Measurements from ENCODE around the gene TBX10.
"Not testable (repeated sequence)": the region's sequence is repeated elsewhere in the genome, so short reads cannot be mapped to it uniquely, and the experiment has no call there.

Gene TBX10

DNA sequence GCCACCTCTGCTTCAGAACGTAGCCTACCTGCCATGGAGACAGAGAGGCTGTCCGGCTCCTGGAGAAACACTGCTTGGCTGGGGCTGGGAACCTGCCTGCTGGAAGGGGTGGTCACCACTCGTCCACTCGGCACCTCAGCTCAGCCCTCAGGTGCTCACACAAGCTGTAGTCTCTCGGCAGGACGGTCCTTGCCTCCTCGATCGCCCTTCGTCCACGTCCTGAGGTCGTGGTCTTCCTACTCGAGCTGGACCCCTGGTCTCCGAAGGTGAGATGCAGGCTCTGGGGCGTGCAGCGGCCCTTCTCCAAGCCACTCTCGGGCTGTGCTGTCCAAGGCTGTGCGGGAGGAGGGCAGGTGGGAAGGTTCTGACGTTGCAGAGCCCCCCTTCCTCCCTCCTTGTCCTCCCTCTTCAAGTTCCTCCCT is at the start of gene TBX10:
Gene TBX10 (minus strand): TSS at position 326 of the 422 bp plus-strand sequence. CDS start 291 bp downstream, at position 35.
- no peak for DNase-seq (ENCODE audit: low read depth in 3 of 3)

DNA sequence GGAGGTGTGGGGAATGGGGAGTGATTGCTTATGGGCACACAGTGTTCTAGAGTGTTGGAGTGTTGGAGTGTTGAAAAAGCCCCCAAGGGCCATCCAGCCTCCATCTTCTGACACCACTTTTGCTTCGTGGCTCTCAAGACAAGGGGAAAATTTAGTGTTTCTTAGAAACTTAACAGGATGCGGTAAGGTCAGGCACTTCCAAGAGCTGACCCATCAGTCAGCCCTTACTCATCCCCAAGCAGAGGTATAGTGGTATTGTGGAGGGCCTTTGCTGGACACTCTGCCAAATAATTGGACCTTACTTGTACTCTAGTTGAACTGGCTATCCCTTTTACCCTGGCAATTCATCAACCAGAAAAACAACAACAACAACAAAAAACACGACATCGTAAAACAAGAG is 49.6 kb upstream of the TBX10 start:
- DNase-seq (ENCODE audit: low read depth in 3 of 3) = no peak

DNA sequence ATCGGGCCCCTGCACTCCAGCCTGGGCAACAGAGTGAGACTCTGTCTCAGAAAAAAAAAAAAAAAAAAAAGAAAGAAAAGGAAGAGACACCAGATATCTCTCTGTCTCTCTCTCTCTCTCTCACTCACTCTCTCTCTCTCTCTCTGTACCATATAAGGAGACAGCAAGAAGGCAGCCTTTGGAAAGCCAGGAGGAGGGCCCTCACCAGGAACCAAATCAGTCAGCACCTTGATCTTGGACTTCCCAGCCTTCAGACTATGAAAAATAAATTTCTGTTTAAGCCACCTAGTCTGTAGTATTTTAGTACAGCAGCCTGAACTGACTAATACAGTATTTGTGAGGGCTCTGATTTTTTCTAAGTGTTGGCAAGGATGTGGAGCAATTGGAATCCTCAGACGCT is 48.4 kb upstream of the TBX10 start:
- DNase-seq (ENCODE audit: low read depth in 3 of 3) = no peak

DNA sequence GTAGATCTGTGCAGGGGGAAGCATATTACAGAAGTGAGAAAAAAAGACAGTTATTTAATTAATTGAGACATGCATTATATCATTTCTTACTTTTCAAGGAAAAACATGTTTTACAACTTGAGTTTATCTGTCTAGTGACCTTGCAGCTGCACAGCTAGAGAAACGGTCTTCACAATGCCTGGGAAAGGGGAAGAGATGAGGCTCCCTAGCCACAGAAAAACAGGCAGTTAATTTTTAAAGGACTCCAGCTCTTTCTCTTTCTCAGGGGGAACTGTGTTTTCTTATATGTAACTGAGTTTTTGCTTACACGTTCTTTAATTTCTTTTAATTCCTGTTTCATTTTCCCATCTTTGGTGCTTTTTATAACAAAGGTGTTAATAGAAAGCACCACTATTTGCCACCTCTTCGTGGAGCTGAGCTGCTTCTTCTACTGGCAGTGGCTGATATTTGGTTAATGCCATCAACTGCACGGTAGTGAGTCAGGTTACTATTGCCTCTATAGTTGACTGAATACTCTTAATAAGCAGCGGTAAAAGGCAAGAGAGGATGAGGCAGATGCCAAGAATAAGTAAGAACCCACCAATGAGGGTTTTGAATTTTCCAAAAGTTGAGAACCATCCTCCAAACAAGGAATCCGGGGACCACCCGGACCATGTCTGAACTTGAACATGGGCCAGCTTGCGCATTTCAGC is 46.2 kb upstream of the TBX10 start:
- DNase-seq (ENCODE audit: low read depth in 3 of 3) = not testable (repeated sequence)

DNA sequence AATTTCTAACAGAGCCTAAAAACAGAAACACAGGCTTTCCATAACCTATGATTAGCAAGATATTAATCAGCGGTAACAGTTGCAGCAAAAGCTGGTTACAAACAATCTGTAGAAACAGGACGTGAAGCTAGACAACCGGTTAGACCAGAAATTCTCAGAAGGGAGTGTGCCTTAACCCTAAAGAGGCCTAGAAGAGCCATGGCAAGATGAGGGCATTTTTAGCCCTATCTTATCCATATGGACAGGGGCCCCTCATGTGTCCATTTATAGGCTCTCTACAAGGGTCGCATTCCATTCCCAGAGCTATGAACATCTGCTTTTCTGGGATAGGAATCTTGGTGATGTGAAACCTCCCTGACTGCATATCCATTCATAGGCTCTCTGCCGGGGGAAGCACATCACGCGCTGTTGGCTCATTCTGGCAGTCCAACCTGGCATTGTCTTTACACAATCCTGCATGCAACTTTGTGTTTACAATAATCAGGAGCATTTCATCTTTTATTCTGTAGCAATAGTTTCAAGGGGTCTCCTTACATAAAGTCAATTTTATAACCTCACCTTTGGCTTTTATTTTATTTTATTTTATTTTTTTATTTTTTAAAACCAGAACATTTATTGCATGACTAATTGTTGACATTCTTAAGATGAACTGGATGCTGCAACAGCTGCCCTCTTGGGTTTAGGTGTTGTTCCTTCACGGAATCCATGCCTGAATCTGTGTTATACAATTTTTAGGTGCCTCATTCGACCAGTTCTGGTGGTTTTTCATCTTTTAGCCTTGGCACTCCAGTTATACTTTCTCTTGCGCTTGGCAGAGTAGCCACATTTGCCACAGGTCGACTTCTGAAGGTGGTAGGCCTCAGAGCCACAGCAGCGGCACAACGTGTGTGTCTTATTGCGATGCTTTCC is 42.8 kb upstream of the TBX10 start:
- not testable (repeated sequence) for DNase-seq (ENCODE audit: low read depth in 3 of 3)

DNA sequence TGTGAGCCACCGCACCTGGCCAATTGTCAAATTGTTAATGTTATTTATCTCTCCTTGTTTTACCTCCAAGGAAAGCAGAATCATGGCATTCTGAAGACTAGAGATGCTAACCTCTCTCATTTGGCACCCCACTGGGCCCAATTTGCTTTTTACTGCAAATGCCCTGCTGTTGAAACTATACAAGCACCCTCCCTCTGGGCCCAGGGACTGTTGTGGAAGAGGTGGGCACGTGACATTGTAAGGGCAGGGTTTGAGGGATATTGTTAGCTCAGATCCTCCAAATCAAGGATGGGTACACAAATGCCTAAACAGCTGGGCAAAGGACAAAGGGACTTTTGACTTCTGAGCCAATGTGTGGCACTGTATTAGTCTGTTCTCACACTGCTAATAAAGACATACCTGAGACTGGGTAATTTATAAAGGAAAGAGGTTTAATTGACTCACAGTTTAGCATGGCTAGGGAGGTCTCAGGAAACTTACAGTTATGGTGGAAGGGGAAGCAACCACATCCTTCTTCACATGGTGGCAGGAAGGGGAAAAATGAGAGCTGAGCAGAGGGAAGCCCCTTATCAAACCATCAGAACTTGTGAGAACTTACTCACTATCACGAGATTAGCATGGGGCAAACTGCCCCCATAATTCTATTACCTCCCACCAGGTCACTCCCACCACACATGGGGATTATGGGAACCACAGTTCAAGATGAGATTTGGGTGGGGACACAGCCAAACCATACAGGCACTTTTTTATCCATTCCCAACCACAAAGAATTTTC is 41.3 kb upstream of the TBX10 start:
- DNase-seq (ENCODE audit: low read depth in 3 of 3) = no peak

DNA sequence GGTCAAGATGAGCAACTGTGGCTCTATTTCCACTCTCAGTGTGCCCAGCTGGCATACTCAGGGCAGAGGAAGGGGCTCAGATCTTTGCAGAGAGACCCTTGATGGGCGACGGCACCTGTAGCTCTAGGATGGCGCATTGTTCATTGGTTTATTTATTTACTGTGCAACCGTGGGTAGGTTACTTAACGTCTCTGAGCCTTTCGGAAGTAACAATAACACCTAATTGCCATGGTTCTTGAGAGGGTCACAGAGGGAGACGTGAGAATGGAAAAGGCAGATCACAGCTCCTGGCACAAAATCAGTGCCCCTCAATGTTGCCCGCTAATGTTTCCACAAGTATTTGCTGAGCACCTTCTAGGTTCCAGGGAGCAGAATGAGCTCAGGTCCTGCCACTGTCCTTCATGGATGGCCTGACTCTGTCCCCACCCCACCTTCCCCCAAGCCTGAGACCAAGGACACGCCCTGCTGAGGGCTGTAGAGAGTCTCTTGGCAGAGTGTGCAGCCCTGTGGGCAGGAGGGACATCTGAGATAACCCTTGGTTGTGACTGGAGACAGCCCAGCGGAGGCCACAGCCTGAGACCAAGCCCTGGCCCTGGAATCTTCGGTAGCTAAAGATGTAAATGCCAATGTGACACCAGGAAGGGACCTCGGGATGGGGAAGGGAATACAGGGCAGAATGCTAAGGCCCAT is 35.6 kb upstream of the TBX10 start:
- DNase-seq (ENCODE audit: low read depth in 3 of 3) = no peak

DNA sequence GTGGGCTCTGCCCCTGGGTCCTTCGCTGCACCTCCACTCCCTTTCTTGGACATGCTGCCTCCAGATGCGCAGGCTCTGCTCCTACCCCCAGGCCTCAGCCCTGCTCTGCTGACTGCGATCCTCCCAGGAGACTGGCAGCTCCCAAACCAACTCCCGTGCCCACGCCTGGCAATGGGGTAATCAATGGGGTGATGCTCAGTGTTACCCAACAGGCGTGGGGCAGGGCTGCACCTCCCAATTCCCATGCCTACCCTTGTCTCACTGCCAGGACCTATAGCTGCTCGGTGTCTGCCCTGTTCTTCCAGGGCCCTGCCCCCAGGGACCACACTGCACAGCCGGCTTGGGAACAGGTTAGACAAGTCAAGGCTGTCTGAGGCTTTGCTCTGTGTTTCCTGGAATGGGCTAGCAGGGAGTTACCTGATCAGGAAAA is 34.9 kb upstream of the TBX10 start, which contains the start of gene ALDH3B2:
Gene ALDH3B2 (minus strand): TSS at position 182 of the 430 bp plus-strand sequence. CDS start 7,688 bp downstream, outside the sequence.
- DNase-seq (ENCODE audit: low read depth in 3 of 3) = no peak

DNA sequence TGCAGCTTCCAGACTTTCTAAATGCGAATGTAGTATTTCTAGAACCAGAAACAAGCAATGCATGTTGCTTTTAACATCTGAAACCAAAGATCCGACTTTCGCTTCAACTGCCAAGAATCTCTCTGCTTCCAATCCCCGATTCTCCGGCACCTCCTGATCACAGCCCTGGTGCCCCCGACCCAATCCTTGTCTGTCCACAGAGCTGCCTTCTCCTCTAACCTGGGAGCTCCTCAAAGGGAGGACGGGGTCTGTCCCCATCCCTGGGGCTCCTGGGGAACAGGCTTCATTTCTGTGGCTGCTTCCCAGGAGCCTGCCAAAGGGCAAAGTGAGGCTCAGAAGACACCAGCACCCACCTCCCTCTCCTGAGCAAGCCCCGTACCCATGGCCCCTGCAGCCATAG is 34.3 kb upstream of the TBX10 start:
- DNase-seq (ENCODE audit: low read depth in 3 of 3) = no peak

DNA sequence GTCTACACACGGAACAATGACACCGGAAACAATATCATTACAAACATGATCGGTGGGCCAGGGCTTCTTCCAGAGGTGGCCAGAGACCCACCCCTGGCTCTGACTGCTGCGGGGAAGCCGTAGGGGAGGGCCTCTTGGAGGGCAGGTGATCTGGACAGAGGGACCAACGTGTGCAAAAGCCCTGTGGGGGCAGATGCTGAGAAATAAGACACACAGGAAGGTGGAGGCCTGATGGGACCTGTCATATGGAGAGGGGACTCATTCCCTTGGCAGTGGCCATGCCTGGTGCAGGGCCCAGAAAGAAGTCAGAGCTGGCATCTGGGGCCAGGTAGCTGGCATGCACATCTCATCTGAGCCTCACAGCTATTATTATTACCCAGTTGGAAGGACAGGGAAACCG is 33.8 kb upstream of the TBX10 start:
- no peak for DNase-seq (ENCODE audit: low read depth in 3 of 3)

DNA sequence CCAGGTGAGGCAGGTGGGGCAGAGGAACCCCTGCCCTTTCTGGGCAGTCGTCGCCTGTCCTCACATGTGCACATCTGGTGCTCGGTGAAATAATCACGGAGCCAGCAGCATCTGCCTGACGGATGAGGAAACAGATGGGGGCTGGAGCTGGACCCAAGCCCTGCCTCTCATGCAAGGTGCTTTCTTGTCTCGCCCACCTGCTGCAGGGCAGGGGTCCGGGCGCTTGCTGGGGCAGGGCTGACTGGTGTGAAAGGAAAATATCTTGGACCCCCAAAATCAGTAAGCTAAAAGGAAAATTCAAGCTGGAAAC is 31.6 kb upstream of the TBX10 start:
- no peak for DNase-seq (ENCODE audit: low read depth in 3 of 3)

DNA sequence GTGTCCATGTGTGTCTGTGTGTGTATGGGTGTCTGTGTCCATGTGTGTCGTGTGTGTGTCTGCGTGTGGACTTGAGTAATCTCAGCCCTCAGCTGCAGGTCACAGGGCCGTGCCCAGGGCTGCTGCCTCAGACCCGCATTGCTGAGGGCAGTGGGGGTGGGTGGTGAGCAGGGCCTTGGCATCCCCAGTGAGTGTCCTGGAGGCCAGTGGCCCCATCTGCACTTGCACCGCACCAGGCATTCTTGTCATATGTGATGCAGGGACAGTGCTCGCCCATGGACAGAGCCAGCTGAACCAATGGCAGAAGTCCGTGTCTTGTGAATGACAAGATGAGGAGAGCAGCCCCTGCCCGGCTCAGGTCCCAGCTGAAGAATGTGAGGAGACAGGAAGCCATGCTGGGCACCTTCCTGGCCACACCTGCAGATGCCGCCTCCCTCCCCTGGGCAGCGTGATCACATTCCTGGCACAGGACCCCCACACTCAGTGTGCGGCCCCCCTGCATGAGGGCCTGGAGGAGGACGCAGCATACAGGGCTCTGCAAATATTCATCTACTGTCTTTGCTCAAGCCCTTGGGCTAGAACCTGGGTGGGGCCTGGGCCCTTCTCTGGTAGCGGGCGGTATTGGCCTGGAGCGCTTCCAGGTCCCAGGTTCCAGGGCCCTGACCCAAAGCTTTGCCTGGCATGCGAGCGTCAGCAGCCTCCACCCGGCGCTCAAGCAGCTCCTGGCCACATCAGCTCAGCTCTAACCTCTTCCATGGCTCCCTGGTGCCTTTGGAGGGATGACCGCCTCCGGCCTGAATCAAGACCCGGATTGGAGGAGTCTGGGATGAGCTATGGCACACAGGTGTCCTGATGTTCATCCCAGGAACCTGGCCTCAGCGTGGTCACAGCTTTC is 31.0 kb upstream of the TBX10 start:
- DNase-seq (ENCODE audit: low read depth in 3 of 3) = no peak

DNA sequence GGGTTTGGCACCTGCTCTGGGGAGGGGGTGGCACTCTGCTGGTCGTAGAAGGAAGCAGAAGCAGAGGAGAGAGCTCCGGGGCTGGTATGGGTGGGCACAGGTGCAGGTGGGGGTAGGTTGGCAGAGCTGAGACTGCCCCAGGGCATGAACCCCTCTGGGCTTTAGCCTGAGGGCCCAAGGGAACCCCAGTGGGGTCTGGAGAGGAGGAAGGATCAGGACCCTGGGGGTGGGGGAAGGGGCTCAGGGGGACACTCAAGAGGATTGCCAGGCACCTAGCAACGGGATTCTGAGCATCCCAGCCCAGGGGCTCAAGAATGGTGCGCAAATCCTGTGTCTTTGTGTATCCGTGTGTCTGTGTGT is 28.6 kb upstream of the TBX10 start:
- no peak for DNase-seq (ENCODE audit: low read depth in 3 of 3)

DNA sequence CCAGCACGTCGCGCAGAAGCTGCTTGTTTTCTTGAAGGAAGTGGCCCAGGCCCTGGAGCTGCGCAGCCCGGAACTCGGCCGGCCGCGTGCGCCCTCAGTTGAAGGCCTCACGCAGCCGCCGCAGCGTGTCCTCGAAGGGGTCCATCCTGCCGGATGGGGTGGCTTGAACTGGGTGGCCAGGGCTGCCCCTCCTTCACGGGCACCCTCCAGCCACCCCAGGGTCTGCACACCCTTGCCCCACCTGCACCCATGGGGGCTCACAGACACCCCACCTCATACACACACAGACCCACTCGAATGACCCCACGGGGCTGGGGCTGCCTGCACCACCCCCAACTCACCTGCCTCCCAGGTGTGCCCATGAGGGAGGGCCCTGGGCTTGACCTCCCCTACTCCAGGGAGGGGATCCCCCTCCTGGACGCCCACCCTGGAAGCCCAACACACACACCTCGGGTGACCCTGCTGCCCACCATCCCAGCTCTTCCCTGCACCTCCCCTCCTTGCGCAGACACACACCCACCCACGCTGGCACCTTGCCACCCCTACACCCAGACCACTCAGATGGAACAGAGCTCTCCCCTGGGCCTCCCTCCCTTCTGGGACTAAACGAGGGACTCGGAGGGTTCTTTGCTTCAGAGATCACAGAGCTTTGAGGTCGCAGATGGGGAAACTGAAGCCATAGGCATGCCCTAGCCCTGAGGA is 28.1 kb upstream of the TBX10 start:
- DNase-seq (ENCODE audit: low read depth in 3 of 3) = no peak

DNA sequence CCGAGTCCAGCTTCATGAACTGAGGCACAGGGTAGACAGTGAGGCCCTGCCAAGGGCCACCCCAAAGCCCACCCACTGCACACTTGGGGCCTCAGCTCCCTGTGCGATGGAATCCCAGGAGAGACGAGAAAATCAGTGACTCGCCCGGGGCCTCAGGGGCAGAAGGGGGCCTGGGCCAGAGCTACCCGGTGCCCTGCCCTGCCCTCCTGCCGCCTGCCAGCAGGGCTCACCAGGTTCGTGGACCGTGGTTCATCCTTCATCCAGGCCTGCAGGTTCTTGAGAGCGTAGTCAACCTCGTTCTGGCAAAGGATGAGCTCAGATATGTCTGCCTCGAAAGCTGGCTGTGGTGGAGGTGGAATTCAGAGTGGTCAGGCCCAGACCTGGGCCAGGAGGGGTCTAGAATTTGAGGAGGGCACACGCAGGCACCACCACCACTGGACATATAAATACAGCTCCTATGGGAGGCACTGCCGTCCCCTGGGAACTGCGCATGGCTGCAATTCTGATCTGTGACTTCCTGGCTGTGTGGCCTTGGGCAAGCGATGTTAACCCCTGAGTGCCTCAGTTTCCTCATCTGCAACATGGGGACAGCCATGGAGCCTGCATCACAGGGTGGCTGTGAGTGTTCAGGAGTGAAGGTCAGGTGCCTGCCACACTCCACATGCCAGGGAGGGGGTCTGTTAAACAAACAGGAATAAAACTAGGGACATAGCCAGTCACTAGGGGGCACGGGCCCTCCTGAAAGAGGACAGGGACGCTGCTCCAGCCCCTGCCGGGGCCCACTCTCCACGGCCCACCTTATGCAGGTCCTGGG is 27.3 kb upstream of the TBX10 start:
- DNase-seq (ENCODE audit: low read depth in 3 of 3) = no peak

DNA sequence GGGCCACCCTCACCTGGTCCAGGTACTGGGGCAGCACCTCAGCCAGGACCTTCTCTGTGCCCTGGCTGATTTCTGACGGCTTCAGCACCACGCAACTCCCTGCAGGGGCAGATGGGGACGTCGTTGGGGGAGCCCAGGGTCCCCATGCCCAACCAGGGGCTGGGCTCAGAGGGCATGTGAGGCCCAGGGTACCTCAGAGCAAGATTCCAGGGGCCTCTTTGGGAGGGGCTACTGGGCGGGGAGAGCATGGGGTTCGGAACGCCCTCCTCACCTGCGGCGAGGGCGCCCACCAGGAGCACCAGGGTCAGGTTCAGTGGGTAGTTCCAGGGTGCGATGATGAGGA is 26.7 kb upstream of the TBX10 start:
- DNase-seq (ENCODE audit: low read depth in 3 of 3) = no peak

DNA sequence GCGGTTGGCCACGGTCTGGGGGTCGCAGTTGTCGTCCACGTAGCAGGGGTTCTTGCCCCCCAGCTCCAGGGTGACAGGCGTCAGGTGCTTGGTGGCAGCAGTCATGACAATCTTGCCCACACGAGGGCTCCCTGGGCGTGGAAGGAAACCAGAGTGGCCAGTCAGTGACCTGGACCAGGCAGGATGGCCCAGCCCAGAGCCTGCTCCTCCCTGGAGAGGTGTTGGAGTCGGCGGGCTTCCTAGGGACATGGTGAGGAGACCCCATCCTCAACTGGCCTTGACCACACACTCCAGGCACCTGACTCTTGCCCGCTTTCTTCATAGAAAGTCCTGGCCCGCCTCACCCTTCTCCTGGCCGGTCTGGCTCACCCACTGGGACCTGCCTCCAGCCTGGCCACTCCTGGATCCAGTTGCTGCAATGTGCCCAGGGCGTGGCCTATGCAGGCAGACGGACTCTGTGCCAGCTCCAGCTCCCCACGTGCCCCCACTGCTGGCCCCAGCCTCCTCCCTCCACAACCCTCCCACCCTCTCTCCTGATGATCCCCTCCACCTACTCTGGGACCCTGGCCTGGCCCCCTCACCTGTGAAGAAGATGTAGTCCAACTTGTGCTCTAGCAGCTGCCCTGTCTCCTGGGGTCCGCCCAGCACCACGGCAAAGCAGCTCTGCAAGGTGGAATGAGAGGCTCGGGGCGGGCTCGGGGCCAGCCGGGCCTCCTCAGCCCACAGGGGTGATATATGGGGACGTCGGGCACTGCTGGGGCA is 26.2 kb upstream of the TBX10 start:
- DNase-seq (ENCODE audit: low read depth in 3 of 3) = no peak

DNA sequence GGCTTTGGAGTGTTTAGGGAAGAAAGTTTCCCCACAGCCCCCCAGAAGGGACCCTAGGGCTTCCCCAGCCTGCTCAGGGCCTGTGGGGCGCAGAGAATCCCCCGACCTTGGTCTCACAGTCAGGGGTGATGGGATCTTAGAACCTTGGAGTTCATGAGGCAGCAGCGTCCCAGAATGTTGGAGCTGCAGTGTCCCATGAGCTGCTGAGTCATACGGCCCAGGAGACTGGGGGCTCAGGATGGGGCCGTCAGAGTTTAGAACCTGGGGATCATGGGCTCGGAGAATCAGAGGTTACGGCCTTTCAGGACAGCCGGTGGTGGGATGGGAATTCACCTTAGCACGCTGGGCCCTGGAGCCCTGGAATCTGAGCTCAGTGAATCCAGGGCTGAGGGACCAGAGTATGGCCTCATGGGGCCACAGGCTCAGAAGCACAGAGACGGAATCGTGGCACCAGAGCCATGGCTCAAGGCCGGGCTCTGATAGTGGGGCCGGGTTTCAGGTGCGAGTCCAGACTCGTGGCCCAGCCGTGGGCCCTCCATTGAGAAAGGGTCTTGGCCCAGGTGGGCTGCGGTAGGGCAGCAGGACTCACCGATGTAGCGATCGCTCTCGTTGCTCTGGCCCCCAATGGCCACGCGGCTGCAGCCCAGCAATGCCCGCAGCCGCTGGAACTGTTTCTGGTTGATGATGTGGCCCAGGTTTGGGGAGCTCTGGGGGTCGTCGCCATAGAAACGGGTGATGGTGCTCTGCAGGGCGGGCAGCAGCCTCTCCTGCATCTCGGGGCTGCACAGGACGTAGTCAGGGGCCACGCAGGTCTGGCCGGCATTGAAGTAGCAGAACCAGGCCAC is 25.4 kb upstream of the TBX10 start:
- no peak for DNase-seq (ENCODE audit: low read depth in 3 of 3)
